HFFc6 (cell line): ENCODE results near the gene GNLY. TPM values are rescaled to one million over a fixed set of nuclear protein-coding genes. Genes with fewer than 3 reads are reported as not detected.
A peak's percentile ranks its signal among the peaks of the same experiment; 100 is the strongest.

Experiments used
- DNase-seq: peaks from one replicate; pipeline ENCODE4 v3.0.0-alpha.2; 2018
- H3K27ac Mint-ChIP-seq: 2 replicates; pipeline ENCODE4 v1.8.0; 2020; ENCODE audit warnings: mild to moderate bottlenecking, mixed read lengths
- H3K27me3 Mint-ChIP-seq: 2 replicates; pipeline ENCODE4 v1.8.0; 2021; ENCODE audit warnings: mild to moderate bottlenecking, moderate library complexity, mixed read lengths; ENCODE audit not compliant: insufficient read depth
- H3K36me3 Mint-ChIP-seq: 2 replicates; pipeline ENCODE4 v1.8.0; 2021; ENCODE audit warnings: low read depth, mixed read lengths
- H3K4me1 Mint-ChIP-seq: 2 replicates; pipeline ENCODE4 v1.8.0; 2020; ENCODE audit warnings: low read depth, mixed read lengths
- H3K4me3 Mint-ChIP-seq: 2 replicates; pipeline ENCODE4 v1.8.0; 2020; ENCODE audit warnings: mild to moderate bottlenecking, moderate library complexity, mixed read lengths
- H3K9me3 Mint-ChIP-seq: 2 replicates; pipeline ENCODE4 v1.8.0; 2020; ENCODE audit warnings: mild to moderate bottlenecking, mixed read lengths
- CTCF ChIP-seq: fragments of 200-600 bp; sonication (generic); IDR thresholded peaks from 2 replicates; pipeline ENCODE4 v1.5.0; 2021; ENCODE audit warnings: antibody characterized with exemption, mild to moderate bottlenecking
- total RNA-seq, 6 experiments: library from RNA; stranded (reverse); fragmentation: NEBNext Ultra II Directional; extraction: Animal tissue kit (Norgen Biotek cat#: 25700); gene quantifications; 2 replicates in 1 of 6; 3 replicates in 5 of 6; pipeline ENCODE4 v1.2.3, GENCODE V29; 2021

The GNLY gene
- total RNA-seq, 6 experiments from 2014 or later: not detected

- peak overlapping the region; percentile 68 for H3K4me3 Mint-ChIP-seq
- H3K4me1 Mint-ChIP-seq: peaks cover 68% of the 10 kb centered on the region
- 0 out of 2 replicates have a peak, but pooled peaks cover 6% of the 10 kb centered on the region for H3K36me3 Mint-ChIP-seq
- peak; percentile 31 for DNase-seq
- peak overlapping the region; percentile 91 for H3K27ac Mint-ChIP-seq
- H3K27me3 Mint-ChIP-seq: peaks cover 3% of the 10 kb centered on the region
- no peak for TF ChIP-seq CTCF
- H3K9me3 Mint-ChIP-seq: no peaks in the 10 kb centered on the region
These were observed 42.5 kb downstream of the GNLY start for GRCh38 chr2:85736456-85737355.

GRCh38 chr2:85737481-85737880, 43.3 kb downstream of the GNLY start:
- no peaks in the 10 kb centered on the region for H3K9me3 Mint-ChIP-seq
- DNase-seq: peak; percentile 97
- no peak for TF ChIP-seq CTCF
- no peak overlapping the region for H3K4me3 Mint-ChIP-seq
- peaks cover 4% of the 10 kb centered on the region for H3K27me3 Mint-ChIP-seq
- H3K27ac Mint-ChIP-seq: peak overlapping the region; percentile 91
- 0 out of 2 replicates have a peak, but pooled peaks cover 6% of the 10 kb centered on the region for H3K36me3 Mint-ChIP-seq
- H3K4me1 Mint-ChIP-seq: peaks cover 75% of the 10 kb centered on the region

- Mint-ChIP-seq H3K9me3 (no peaks in the 10 kb centered on the region), H3K4me1 (peaks cover 80% of the 10 kb centered on the region), H3K36me3 (0 out of 2 replicates have a peak, but pooled peaks cover 6% of the 10 kb centered on the region), H3K4me3 (no peak overlapping the region), H3K27me3 (peaks cover 6% of the 10 kb centered on the region), H3K27ac (peak overlapping the region; percentile 91)
- no peak for DNase-seq
- no peak for TF ChIP-seq CTCF
These were observed 43.8 kb downstream of the GNLY start for GRCh38 chr2:85737961-85738360.

GRCh38 chr2:85740193-85740592, 46.0 kb downstream of the GNLY start:
- peaks cover 6% of the 10 kb centered on the region for H3K27me3 Mint-ChIP-seq
- no peak overlapping the region for H3K27ac Mint-ChIP-seq
- no peak overlapping the region for H3K4me3 Mint-ChIP-seq
- no peak for DNase-seq
- peaks cover 90% of the 10 kb centered on the region for H3K4me1 Mint-ChIP-seq
- TF ChIP-seq CTCF: no peak
- 0 out of 2 replicates have a peak, but pooled peaks cover 6% of the 10 kb centered on the region for H3K36me3 Mint-ChIP-seq
- H3K9me3 Mint-ChIP-seq: no peaks in the 10 kb centered on the region

GRCh38 chr2:85741211-85741832, 47.2 kb downstream of the GNLY start:
- peaks cover 6% of the 10 kb centered on the region for H3K27me3 Mint-ChIP-seq
- peaks cover 91% of the 10 kb centered on the region for H3K4me1 Mint-ChIP-seq
- H3K27ac Mint-ChIP-seq: peak overlapping the region; percentile 98
- H3K36me3 Mint-ChIP-seq: 0 out of 2 replicates have a peak, but pooled peaks cover 6% of the 10 kb centered on the region
- no peak for DNase-seq
- no peaks in the 10 kb centered on the region for H3K9me3 Mint-ChIP-seq
- no peak for TF ChIP-seq CTCF
- peak overlapping the region; percentile 78 for H3K4me3 Mint-ChIP-seq
